ENCODE data around the gene EEFSEC. TPM values are rescaled to one million over a fixed set of nuclear protein-coding genes. Genes with fewer than 3 reads are reported as not detected.

EEFSEC gene
- total RNA-seq, 1 experiment from 2014 or later, result 14.6 TPM

Other genes starting within 250 kb of the EEFSEC start
- gene KBTBD12, start 238.2 kb upstream of the EEFSEC start, total RNA-seq (2022), result not detected in 2 replicates
- 418 and 519 TPM in 2 replicates for gene SEC61A1, start 101.0 kb upstream of the EEFSEC start, total RNA-seq (2022)
- gene RUVBL1, start 29.7 kb upstream of the EEFSEC start, total RNA-seq (2022), result 88.1 and 114 TPM in 2 replicates

All from MCF 10A (cell line).